Adrenal gland (tissue), 5 donors: ENCODE data around the gene GFOD1.

Source experiments
- CTCF ChIP-seq, 6 experiments: fragments of 450-650 bp in 4 of 6; fragments of 200-600 bp in 2 of 6; sonication (generic) in 1 of 6; IDR thresholded peaks; 1 replicate in 5 of 6; 2 replicates in 1 of 6; pipeline versions ENCODE4 v1.5.1 to v1.8.0; 2016 to 2021; ENCODE audit warnings: antibody characterized with exemption in 6 of 6, mild to moderate bottlenecking in 2 of 6, moderate library complexity in 1 of 6
- POLR2A ChIP-seq, 2 donors: fragments of 450-650 bp; IDR thresholded peaks; one replicate each; pipeline ENCODE4 v1.6.1; 2017; ENCODE audit warnings: antibody characterized with exemption in 2 of 2, mild to moderate bottlenecking in 2 of 2, moderate library complexity in 1 of 2
- donor health status: DM: no; HTN: no; CAD: no.

GRCh38 chr6:13420269-13420668, 67.1 kb downstream of the GFOD1 start:
- TF ChIP-seq CTCF (IDR thresholded peaks at IDR 0.05) (no peak), POLR2A (IDR thresholded peaks at IDR 0.05) (no peak)
